Fibroblast of peridontal ligament (primary cell): ENCODE data around the gene PRRC2C.

Experiments
- DNase-seq: peaks from one replicate; pipeline ENCODE4 v3.0.0-alpha.2; 2010; ENCODE audit errors: extremely low read depth

PRRC2C gene

GRCh38 chr1:171636141-171636540, 150.8 kb downstream of the PRRC2C start:
- DNase-seq, result no peak

- DNase-seq, result no peak
Observed at GRCh38 chr1:171637928-171638576, 152.7 kb downstream of the PRRC2C start.

- no peak for DNase-seq
Observed at GRCh38 chr1:171640225-171640624, 154.9 kb downstream of the PRRC2C start.

GRCh38 chr1:171641076-171641864, 155.9 kb downstream of the PRRC2C start:
- no peak for DNase-seq

- no peak for DNase-seq
Observed at GRCh38 chr1:171642197-171642596, 156.9 kb downstream of the PRRC2C start.
